BE2C (cell line): ENCODE data around the gene ATP6V0D1.

Experiments
- DNase-seq: peaks from one replicate; pipeline ENCODE4 v3.0.0-alpha.2; 2020
- H3K27me3 ChIP-seq: fragments of 250-450 bp; sonication (Bioruptor Pico); 2 replicates; pipeline ENCODE4 v1.5.1; 2020; ENCODE audit warnings: mild to moderate bottlenecking
- H3K36me3 ChIP-seq: fragments of 250-450 bp; sonication (Bioruptor Pico); 2 replicates; pipeline ENCODE4 v1.5.1; 2020; ENCODE audit warnings: mild to moderate bottlenecking
- H3K4me1 ChIP-seq: fragments of 250-450 bp; sonication (Bioruptor Pico); 2 replicates; pipeline ENCODE4 v1.5.1; 2020
- H3K4me3 ChIP-seq: 2 replicates; pipeline ENCODE4 v1.5.1; 2011; ENCODE audit warnings: low read depth, low read length
- H3K9me3 ChIP-seq: fragments of 250-450 bp; sonication (Bioruptor Pico); 2 replicates; pipeline ENCODE4 v1.5.1; 2020
- CTCF ChIP-seq: IDR thresholded peaks from 2 replicates; pipeline ENCODE4 v1.5.1; 2012; ENCODE audit warnings: mild to moderate bottlenecking, low read depth, low read length

ATP6V0D1 gene

GRCh38 chr16:67430977-67431774 lies 49.8 kb downstream of the ATP6V0D1 start, which contains the start of gene HSD11B2:
Gene HSD11B2 (plus strand): TSS chr16:67431121. CDS start chr16:67431249, 128 bp downstream.
- TF ChIP-seq CTCF: no peak
- H3K36me3 ChIP-seq: no peaks in the 10 kb centered on the region
- peaks cover 12% of the 10 kb centered on the region for H3K27me3 ChIP-seq
- peak; percentile 79 for DNase-seq
- peak within 1 kb of the TSS; percentile 46 for H3K4me3 ChIP-seq
- peaks cover 10% of the 10 kb centered on the region for H3K4me1 ChIP-seq
- H3K9me3 ChIP-seq: no peaks in the 10 kb centered on the region

GRCh38 chr16:67430504-67430976 lies 50.4 kb downstream of the ATP6V0D1 start:
- Histone ChIP-seq H3K36me3 (no peaks in the 10 kb centered on the region), H3K27me3 (peaks cover 12% of the 10 kb centered on the region), H3K9me3 (no peaks in the 10 kb centered on the region), H3K4me1 (peaks cover 10% of the 10 kb centered on the region), H3K4me3 (peak overlapping the region; percentile 46)
- no peak for TF ChIP-seq CTCF
- peak; percentile 52 for DNase-seq

- Histone ChIP-seq H3K4me1 (peaks cover 10% of the 10 kb centered on the region), H3K9me3 (no peaks in the 10 kb centered on the region), H3K27me3 (peaks cover 12% of the 10 kb centered on the region), H3K36me3 (no peaks in the 10 kb centered on the region), H3K4me3 (peak overlapping the region; percentile 46)
- DNase-seq: no peak
- no peak for TF ChIP-seq CTCF
These were observed 51.0 kb downstream of the ATP6V0D1 start for GRCh38 chr16:67429799-67430503.

- no peak for TF ChIP-seq CTCF
- no peak for DNase-seq
- H3K36me3 ChIP-seq: no peaks in the 10 kb centered on the region
- no peak overlapping the region for H3K4me3 ChIP-seq
- no peaks in the 10 kb centered on the region for H3K9me3 ChIP-seq
- H3K27me3 ChIP-seq: peaks cover 12% of the 10 kb centered on the region
- H3K4me1 ChIP-seq: peaks cover 10% of the 10 kb centered on the region
These were observed 51.7 kb downstream of the ATP6V0D1 start for GRCh38 chr16:67429053-67429798.

GRCh38 chr16:67428146-67428731 lies 52.7 kb downstream of the ATP6V0D1 start:
- no peaks in the 10 kb centered on the region for H3K9me3 ChIP-seq
- peaks cover 12% of the 10 kb centered on the region for H3K27me3 ChIP-seq
- no peaks in the 10 kb centered on the region for H3K36me3 ChIP-seq
- TF ChIP-seq CTCF: peak; percentile 96
- no peak overlapping the region for H3K4me3 ChIP-seq
- peak; percentile 87 for DNase-seq
- peaks cover 10% of the 10 kb centered on the region for H3K4me1 ChIP-seq
